OCI-LY3 (cell line): ENCODE results near the gene EPYC.

Experiments used
- H2AFZ ChIP-seq: fragments of 200-600, 300-600 bp; shearing (Covaris generic); 2 replicates; pipeline ENCODE4 v1.6.0; 2014; ENCODE audit warnings: antibody characterized with exemption, low read depth, low read length
- H3K27ac ChIP-seq: fragments of 200-600, 300-600 bp; sonication (generic); 2 replicates; pipeline ENCODE4 v1.5.1; 2014; ENCODE audit warnings: mild to moderate bottlenecking, low read length, moderate library complexity, mixed read lengths
- H3K27me3 ChIP-seq: fragments of 200-600, 300-600 bp; sonication (generic); 2 replicates; pipeline ENCODE4 v1.6.1; 2014; ENCODE audit warnings: low read depth, low read length, mixed read lengths
- H3K36me3 ChIP-seq: fragments of 200-600, 300-600 bp; sonication (generic); replicated peaks from 2 replicates; pipeline ENCODE3; 2014; ENCODE audit warnings: low read depth, low read length, mixed read lengths
- H3K4me1 ChIP-seq: fragments of 300-600, 200-600 bp; sonication (generic); 2 replicates; pipeline ENCODE4 v1.6.1; 2014; ENCODE audit warnings: low read length, mixed read lengths
- H3K4me2 ChIP-seq: fragments of 200-600, 300-600 bp; sonication (generic); 2 replicates; pipeline ENCODE4 v1.6.1; 2014; ENCODE audit warnings: low read length, mixed read lengths
- H3K4me3 ChIP-seq: fragments of 300-600, 200-600 bp; sonication (generic); 2 replicates; pipeline ENCODE4 v1.5.1; 2014; ENCODE audit warnings: antibody characterized with exemption, mild to moderate bottlenecking, low read length, moderate library complexity
- H3K79me2 ChIP-seq: fragments of 300-600, 200-600 bp; shearing (Covaris generic); 2 replicates; pipeline ENCODE4 v1.6.1; 2014; ENCODE audit warnings: mild to moderate bottlenecking, low read length, mixed read lengths
- H3K9ac ChIP-seq: fragments of 300-600, 200-600 bp; shearing (Covaris generic); 2 replicates; pipeline ENCODE4 v1.6.0; 2014; ENCODE audit warnings: mild to moderate bottlenecking, low read length, moderate library complexity
- H3K9me3 ChIP-seq: fragments of 200-600, 300-600 bp; shearing (Covaris generic); 2 replicates; pipeline ENCODE4 v1.6.1; 2014; ENCODE audit warnings: low read length, mixed read lengths; ENCODE audit not compliant: insufficient read depth
- H4K20me1 ChIP-seq: fragments of 200-600, 300-600 bp; sonication (generic); 2 replicates; pipeline ENCODE4 v1.6.1; 2016; ENCODE audit warnings: low read length, mixed read lengths; ENCODE audit not compliant: insufficient read depth
- CTCF ChIP-seq: fragments of 200-600, 300-600 bp; sonication (generic); IDR thresholded peaks from 2 replicates; pipeline ENCODE4 v1.5.1; 2014; ENCODE audit warnings: antibody characterized with exemption, low read length, low read depth
- EZH2phosphoT487 ChIP-seq: fragments of 200-600 bp; shearing (Covaris generic); IDR thresholded peaks from 2 replicates; pipeline ENCODE4 v1.6.1; 2018; ENCODE audit warnings: antibody characterized with exemption, mixed run types, low read depth

Gene EPYC

GRCh38 chr12:91017043-91017442 is 12.3 kb upstream of the EPYC start:
- no peak overlapping the region for H3K9ac ChIP-seq
- H3K4me1 ChIP-seq, result peaks cover 5% of the 10 kb centered on the region
- no peaks in the 10 kb centered on the region for H3K79me2 ChIP-seq
- no peak overlapping the region for H2AFZ ChIP-seq
- H3K9me3 ChIP-seq, result 0 out of 2 replicates have a peak, but pooled peaks cover 11% of the 10 kb centered on the region
- H3K27ac ChIP-seq, result no peak overlapping the region
- no peak overlapping the region for H3K4me3 ChIP-seq
- H3K36me3 ChIP-seq, result no peaks in the 10 kb centered on the region
- no peak for TF ChIP-seq EZH2phosphoT487
- TF ChIP-seq CTCF, result no peak
- no peak overlapping the region for H3K4me2 ChIP-seq
- no peaks in the 10 kb centered on the region for H4K20me1 ChIP-seq
- no peaks in the 10 kb centered on the region for H3K27me3 ChIP-seq

GRCh38 chr12:91009319-91009950 is 4.7 kb upstream of the EPYC start:
- Histone ChIP-seq H3K27ac (no peak overlapping the region), H3K4me3 (no peak overlapping the region), H2AFZ (no peak overlapping the region), H3K4me1 (peaks cover 37% of the 10 kb centered on the region), H3K36me3 (no peaks in the 10 kb centered on the region), H4K20me1 (no peaks in the 10 kb centered on the region), H3K79me2 (no peaks in the 10 kb centered on the region), H3K9ac (no peak overlapping the region), H3K4me2 (no peak overlapping the region), H3K9me3 (no peaks in the 10 kb centered on the region), H3K27me3 (no peaks in the 10 kb centered on the region)
- TF ChIP-seq CTCF, result no peak
- no peak for TF ChIP-seq EZH2phosphoT487

DNA sequence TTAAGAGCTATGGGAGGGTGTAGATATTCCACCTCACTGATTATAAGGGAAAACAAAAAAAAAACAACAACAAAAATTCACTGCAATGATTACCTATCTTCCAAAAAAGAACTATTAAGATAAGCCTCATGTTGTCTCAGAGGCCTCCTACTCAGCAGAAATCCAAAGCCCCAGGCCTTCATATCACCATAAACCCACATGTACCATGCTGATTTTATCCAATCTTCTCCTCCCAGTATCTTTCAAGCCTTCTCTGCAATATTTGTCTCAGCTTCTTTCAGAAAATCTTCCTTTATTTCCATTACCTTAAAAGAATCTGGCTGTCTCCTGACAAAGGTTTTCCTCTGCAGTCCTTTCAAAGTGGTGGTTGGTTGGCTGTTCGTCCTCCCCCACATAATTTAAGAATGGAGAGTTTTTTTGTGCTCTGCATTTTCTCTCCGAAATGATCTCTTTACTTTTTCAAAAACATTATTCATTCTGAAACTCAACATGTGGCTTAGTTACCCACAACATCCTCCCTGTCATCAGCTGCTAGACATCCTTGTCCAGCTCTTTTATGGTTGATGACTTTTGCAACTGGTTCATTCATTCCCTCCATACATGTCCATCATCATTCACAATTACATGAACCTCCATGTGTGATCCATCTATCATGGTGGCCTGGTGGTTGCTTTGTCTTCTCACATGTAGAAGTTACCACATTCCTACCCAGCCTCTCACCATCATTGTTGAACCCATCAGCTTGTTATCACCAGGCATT is 2.9 kb upstream of the EPYC start:
- Histone ChIP-seq H3K4me3 (peak overlapping the region; percentile 20; the same call in 1 of the 2 replicates), H3K4me2 (peak overlapping the region; percentile 54), H3K79me2 (no peaks in the 10 kb centered on the region), H3K9ac (no peak overlapping the region), H4K20me1 (no peaks in the 10 kb centered on the region), H3K9me3 (no peaks in the 10 kb centered on the region), H3K27me3 (no peaks in the 10 kb centered on the region), H2AFZ (no peak overlapping the region), H3K27ac (no peak overlapping the region), H3K36me3 (no peaks in the 10 kb centered on the region), H3K4me1 (peaks cover 37% of the 10 kb centered on the region)
- TF ChIP-seq CTCF (no peak), EZH2phosphoT487 (no peak)

GRCh38 chr12:91003737-91004136 is 1.0 kb downstream of the EPYC start:
- no peak overlapping the region for H3K27ac ChIP-seq
- peaks cover 27% of the 10 kb centered on the region for H3K4me1 ChIP-seq
- H3K9ac ChIP-seq, result no peak overlapping the region
- no peak for TF ChIP-seq EZH2phosphoT487
- TF ChIP-seq CTCF, result no peak
- H4K20me1 ChIP-seq, result no peaks in the 10 kb centered on the region
- H3K4me3 ChIP-seq, result no peak overlapping the region
- no peaks in the 10 kb centered on the region for H3K79me2 ChIP-seq
- H2AFZ ChIP-seq, result no peak overlapping the region
- no peaks in the 10 kb centered on the region for H3K27me3 ChIP-seq
- no peaks in the 10 kb centered on the region for H3K36me3 ChIP-seq
- no peak overlapping the region for H3K4me2 ChIP-seq
- no peaks in the 10 kb centered on the region for H3K9me3 ChIP-seq
